SK-N-SH (cell line): ENCODE results near the gene RNMT.

ENCODE experiments used
- CTCF ChIP-seq: fragments of 200-600 bp; sonication (generic); IDR thresholded peaks from 2 replicates; pipeline ENCODE4 v1.6.1; 2017; ENCODE audit warnings: antibody characterized with exemption, mild to moderate bottlenecking, moderate library complexity
- ELF1 ChIP-seq: IDR thresholded peaks from 2 replicates; pipeline ENCODE4 v1.4.0; 2012
- EP300 ChIP-seq, 2 experiments: IDR thresholded peaks; 2 replicates each; pipeline versions ENCODE4 v1.4.0 to v1.6.1; 2012; ENCODE audit warnings: borderline replicate concordance in 1 of 2, low read depth in 1 of 2, low read length in 1 of 2
- FOXJ3 ChIP-seq: sonication (generic); formaldehyde crosslinking; IDR thresholded peaks from 2 replicates; pipeline ENCODE4 v1.5.1; 2020; ENCODE audit warnings: mild to moderate bottlenecking, missing genetic modification reagents
- FOXM1 ChIP-seq: IDR thresholded peaks from 2 replicates; pipeline ENCODE4 v1.4.0; 2012; ENCODE audit warnings: low read depth, mild to moderate bottlenecking
- GABPA ChIP-seq: IDR thresholded peaks from 2 replicates; pipeline ENCODE4 v1.4.0; 2012; ENCODE audit warnings: low read depth, mild to moderate bottlenecking
- JUND ChIP-seq: IDR thresholded peaks from 2 replicates; pipeline ENCODE4 v1.4.0; 2012
- NRF1 ChIP-seq: IDR thresholded peaks from 2 replicates; pipeline ENCODE4 v1.6.1; 2012; ENCODE audit warnings: low read depth, mild to moderate bottlenecking, low read length
- REST ChIP-seq: IDR thresholded peaks from 2 replicates; pipeline ENCODE4 v1.6.1; 2012; ENCODE audit warnings: mild to moderate bottlenecking, low read depth, low read length, moderate library complexity
- TAF1 ChIP-seq: IDR thresholded peaks from 2 replicates; pipeline ENCODE4 v1.6.1; 2012; ENCODE audit warnings: low read depth, mild to moderate bottlenecking, low read length, moderate library complexity, borderline replicate concordance
- TCF12 ChIP-seq: IDR thresholded peaks from 2 replicates; pipeline ENCODE4 v1.4.0; 2012
- TEAD4 ChIP-seq: IDR thresholded peaks from 2 replicates; pipeline ENCODE4 v1.4.0; 2012; ENCODE audit warnings: mild to moderate bottlenecking, borderline replicate concordance; ENCODE audit not compliant: insufficient read depth
- USF2 ChIP-seq: fragments of 150-350 bp; IDR thresholded peaks from 2 replicates; pipeline ENCODE4 v1.6.1; 2017; ENCODE audit warnings: antibody characterized with exemption, low read length, low read depth, borderline replicate concordance

GRCh38 chr18:13700153-13700552 lies 26.3 kb upstream of the RNMT start:
- no peak for TF ChIP-seq USF2
- no peak for TF ChIP-seq CTCF
- no peak for TF ChIP-seq EP300 (IDR thresholded peaks at IDR 0.05; ENCODE audit: borderline replicate concordance in 1 of 2, low read depth in 1 of 2, low read length in 1 of 2)
- no peak for TF ChIP-seq NRF1
- no peak for TF ChIP-seq JUND
- no peak for TF ChIP-seq TCF12
- no peak for TF ChIP-seq FOXJ3 (CRISPR knock-in tag)
- TF ChIP-seq REST: no peak
- TF ChIP-seq TAF1: no peak
- TF ChIP-seq TEAD4: no peak
- no peak for TF ChIP-seq FOXM1
- no peak for TF ChIP-seq ELF1
- TF ChIP-seq GABPA: no peak
